ENCODE results near the gene LPAR3. TPM values are rescaled to one million over a fixed set of nuclear protein-coding genes. Genes with fewer than 3 reads are reported as not detected.
"Not testable (repeated sequence)": the region's sequence is repeated elsewhere in the genome, so short reads cannot be mapped to it uniquely, and the experiment has no call there.

The LPAR3 gene
- total RNA-seq, 1 donor from 2014 or later = 20.8 TPM

DNA sequence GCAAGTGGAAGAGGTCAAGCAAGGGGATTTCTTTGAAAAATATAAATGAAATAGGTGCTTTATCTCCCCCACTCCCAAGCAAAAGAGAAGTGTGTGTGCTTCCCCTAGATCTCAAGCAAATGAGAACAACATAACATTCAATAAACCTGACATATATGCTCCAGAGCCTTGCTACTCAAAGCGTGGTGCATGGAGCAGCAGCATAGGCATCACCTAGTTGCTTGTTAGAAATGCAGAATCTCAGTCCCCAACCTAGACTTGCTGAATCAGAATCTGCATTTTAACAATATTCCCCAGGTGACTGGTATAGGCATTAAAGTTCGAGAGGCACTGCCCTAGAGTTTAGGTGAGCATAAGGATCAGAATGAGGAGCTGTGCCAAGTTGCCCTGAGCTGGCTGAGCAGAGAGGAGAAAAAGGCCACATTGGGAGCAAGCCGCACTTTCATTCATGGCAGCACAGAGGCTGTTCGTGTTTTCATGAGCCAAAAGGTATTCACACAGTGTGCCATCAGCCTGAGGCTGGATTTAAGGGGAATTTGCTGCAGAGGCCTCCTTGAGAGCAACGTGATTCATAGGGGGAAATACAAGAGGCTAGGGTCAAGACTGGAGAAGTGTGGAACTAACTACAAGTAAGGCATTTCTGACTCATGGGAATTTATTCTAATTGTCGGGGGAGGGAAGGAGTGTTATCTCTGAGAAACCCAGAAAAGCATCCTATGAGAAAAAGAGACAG is 14.3 kb upstream of the LPAR3 start:
- DNase-seq (ENCODE audit: low spot score) = no peak

GRCh38 chr1:84902727-84903126 is 9.7 kb upstream of the LPAR3 start:
- not testable (repeated sequence) for DNase-seq (ENCODE audit: low spot score)

- DNase-seq (ENCODE audit: low spot score) = no peak
Observed at GRCh38 chr1:84899969-84900368, 7.0 kb upstream of the LPAR3 start.

- no peak for DNase-seq (ENCODE audit: low spot score)
Observed at GRCh38 chr1:84896279-84896678, 3.3 kb upstream of the LPAR3 start.

GRCh38 chr1:84890566-84890965 is 2.4 kb downstream of the LPAR3 start:
- DNase-seq (ENCODE audit: low spot score) = no peak

DNA sequence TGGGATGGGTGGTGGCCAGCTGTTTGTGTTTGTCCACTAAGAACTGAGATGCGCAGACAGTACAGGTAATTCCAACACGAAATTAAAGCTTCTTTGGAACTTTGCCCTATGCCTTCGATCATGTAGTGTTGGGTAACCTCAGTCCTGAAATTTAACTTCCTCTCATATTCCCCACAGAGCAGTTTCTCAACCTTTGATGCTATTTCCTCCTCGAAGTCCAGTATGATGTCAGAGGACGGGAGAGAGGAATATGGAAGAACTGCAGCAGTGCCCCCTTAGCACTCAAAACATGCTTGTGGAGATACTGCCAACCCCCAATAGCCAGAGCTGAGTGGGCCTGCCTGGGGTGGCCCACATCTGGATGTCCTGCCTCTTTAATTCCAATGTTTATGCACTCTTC is 3.6 kb downstream of the LPAR3 start:
- no peak for DNase-seq (ENCODE audit: low spot score)

DNA sequence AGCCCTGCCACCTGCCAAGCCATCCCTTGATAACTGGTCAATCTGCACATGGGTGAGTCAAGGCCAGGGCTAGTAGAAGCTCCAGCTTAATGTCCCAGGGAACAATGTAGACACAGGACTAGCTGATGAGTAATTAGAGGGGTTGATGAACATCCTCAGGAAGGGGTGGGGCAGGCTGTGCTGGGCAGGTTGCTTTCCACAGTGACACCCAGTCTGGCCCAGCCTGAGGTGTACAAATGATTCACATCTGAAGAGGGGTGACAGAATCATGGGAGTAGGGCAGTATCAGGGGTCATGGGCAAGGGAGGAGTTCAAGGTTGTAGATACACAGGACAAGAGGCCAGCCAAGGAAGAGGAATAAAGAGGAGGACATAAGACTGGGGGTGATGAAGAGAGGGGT is 4.3 kb downstream of the LPAR3 start:
- no peak for DNase-seq (ENCODE audit: low spot score)

GRCh38 chr1:84887261-84887934 is 5.6 kb downstream of the LPAR3 start:
- DNase-seq (ENCODE audit: low spot score) = no peak

- DNase-seq (ENCODE audit: low spot score) = no peak
Observed at GRCh38 chr1:84885469-84885868, 7.5 kb downstream of the LPAR3 start.

DNA sequence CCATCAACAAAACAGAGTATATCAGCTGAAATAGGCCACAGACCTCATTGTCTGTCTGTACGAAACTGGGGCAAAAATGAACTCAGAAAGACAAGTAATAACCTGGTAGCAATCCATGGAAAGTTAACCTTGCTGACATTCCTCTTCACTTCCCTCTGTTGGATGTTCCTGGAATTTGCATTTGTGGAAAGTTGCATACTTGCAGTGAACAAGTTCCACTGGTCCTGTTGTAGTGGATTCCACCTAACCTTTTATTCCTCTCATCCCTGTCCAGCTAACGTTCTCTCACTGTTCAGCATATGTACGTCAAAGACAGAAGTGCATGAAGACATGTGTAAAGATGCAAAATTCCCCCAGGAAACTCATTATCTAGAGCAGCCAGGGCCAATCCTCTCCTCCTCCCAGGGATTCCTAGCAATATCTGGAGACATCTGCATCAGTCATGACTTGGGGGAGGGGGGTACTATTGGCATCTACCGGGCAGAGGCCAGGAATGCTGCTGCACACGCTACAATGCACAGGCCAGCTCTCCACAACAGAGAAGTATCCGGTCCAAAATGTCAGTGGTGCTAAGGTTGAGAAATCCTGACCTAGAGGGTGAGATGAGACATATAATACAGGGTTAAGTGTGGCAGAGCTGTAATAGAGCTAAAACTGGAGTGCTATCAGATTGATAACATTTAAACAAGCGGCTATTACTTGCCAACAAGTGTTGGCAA is 8.2 kb downstream of the LPAR3 start:
- DNase-seq (ENCODE audit: low spot score) = no peak

DNA sequence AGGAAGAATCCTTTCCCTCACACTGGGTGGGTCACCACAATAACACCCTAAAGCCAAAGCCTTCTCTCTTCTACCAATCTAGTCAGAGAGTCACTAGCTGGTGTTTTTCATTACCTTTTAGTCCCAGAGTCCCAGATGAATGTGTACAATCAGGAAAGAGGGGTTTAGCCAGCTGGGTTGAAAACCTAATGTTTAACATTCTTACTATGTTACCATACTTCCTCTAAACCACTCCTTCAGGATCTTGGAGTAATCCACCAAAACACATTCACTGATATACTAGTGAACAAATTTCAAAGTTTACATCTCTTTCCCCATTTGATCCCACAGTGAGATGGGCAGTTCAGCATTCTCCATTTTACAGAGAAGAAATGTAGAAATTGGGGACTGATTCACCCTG is 9.7 kb downstream of the LPAR3 start:
- DNase-seq (ENCODE audit: low spot score) = no peak

DNA sequence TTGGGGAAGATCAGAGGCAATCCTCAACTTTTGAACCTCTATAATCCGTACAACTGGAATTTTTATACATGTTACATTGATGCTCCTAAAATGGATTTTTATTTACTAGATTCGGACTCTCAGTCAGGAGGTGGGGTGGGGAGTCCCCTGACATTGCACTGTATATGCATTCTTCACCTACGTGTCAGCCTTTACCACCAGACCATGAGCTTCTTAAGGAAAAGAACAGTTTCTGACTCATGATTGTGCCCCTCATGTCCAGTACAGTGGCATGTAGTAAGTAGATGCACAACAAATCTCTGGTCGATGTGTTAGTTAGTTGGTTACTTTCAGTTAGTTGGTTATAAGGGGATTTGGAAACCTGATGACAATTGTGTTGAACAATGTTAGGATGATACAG is 15.4 kb downstream of the LPAR3 start:
- no peak for DNase-seq (ENCODE audit: low spot score)

GRCh38 chr1:84876353-84876752 is 16.7 kb downstream of the LPAR3 start:
- no peak for DNase-seq (ENCODE audit: low spot score)

DNA sequence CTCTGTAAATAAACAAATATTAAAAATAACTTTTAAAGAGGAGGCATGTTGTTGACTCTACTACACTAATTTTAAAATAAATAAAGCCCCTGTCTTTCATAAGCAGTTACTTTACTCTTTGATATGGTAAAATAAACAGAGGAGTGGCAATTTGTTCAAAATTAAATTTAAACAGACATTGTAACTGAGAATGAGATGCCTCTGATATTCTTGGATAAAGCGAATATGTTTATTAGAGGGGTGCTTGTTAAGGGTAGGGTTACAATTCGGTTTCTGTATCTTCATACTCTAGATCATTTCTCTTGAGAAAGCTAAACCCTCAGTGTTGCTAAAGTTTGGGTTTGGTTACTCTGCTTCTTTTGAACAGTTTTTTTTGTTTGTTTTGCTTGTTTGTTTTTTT is 19.6 kb downstream of the LPAR3 start:
- DNase-seq (ENCODE audit: low spot score) = no peak

DNA sequence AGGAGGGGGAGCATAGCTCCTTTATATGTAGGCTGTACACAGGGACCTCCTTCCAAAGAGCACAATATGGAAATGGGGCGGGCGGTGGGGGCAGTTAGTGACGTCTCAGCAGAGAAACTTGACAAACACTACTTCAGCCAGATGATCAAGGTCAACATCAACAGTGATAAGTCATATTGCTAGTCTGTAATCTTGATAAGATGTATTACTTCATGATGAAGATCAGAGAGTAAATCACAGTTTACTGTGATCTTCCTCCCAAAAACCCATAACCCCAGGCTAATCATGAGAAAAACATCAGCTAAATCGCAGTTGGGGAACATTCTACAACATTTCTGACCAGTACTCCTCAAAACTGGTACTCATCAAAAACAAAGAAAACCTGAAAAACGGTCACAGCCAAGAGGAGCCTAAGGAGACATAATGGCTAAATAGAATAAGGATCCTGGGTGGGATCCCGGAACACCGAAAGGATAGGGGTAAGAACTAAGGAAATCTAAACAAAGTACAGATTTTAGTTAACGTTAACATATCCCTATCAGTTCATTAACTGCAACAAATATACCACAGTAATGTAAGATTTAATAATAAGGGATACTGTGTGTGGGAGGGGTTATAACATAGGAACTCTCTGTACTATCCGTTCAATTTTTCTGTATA is 20.2 kb downstream of the LPAR3 start:
- DNase-seq (ENCODE audit: low spot score) = no peak

DNA sequence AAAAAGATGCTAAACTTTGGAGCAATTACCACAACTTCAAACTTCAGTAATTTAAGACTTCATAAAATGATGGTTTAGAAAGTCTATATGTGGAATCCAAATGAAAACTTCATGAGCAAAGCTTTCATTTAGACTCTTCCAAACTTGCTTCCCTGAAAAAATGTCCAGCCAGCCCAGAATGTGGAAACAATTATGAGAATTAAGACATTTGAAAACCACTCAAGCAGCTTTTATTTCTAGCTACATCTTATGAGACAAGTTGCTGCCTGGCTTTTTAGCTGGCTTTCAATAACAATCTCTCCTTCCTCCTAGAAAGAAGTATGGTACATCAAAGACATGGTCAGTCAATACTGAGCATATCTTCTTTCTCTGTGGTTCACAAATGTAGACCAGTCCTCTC is 21.8 kb downstream of the LPAR3 start:
- no peak for DNase-seq (ENCODE audit: low spot score)

DNA sequence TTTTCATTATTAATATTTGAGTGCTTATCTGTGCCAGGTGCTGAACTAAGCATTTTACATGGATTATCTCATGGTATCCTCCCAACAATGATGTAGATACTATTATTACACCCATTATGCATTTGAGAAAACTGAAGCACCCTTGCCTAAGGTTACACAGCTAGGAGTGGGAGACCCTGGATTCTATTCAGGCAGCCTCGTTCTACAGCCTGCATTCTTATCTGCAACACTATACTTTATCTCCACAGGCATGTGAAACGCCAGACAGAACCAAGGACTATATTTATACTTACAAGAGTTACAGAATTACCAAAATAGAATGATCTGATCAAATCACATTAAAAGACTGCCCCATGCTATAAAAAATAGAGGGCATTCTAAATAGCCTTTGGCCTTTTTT is 22.4 kb downstream of the LPAR3 start:
- no peak for DNase-seq (ENCODE audit: low spot score)

GRCh38 chr1:84869720-84870119 is 23.3 kb downstream of the LPAR3 start:
- no peak for DNase-seq (ENCODE audit: low spot score)

DNA sequence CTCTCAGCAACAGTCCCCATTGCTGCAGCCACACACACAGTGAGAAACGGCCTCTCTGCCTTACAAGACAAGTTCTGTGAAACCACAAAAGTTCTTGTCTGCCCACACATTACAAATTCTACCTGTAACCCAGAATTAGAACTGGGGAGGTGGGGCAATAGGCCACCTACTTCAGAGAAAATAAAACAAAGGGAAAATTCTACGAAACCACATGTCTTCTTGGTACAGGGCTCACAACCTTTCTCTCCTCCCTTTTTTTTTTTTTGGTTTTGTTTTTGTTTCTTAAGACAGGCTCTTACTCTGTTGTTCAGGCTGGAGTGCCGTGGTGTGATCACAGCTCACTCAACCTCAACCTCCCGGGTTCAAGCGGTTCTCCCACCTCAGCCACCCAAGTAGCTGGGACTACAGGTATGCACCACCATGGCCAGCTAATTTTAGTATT is 30.2 kb downstream of the LPAR3 start:
- DNase-seq (ENCODE audit: low spot score) = no peak

GRCh38 chr1:84861988-84862644 is 30.9 kb downstream of the LPAR3 start:
- DNase-seq (ENCODE audit: low spot score) = no peak

DNA sequence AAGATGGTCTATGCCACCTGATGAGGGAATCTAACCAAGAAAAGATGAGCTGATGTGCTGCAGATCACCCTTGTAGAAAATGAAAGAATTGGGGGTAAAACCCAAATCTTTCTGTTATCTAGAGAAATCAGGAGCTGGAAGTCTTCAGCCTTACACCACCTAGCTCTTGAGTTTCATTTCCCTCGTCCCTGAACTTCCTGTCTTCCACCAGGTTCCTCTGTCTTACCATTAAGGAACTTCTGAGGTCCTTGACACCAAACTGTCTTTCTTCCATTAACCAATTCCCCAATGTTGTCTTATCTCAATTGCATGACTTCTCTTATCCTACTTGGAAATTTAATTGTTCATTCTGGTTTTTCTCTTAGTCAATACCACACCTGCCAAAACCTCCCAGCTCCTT is 31.5 kb downstream of the LPAR3 start:
- no peak for DNase-seq (ENCODE audit: low spot score)

GRCh38 chr1:84859866-84860265 is 33.1 kb downstream of the LPAR3 start:
- no peak for DNase-seq (ENCODE audit: low spot score)

Data from ureter (tissue), 1 donor.